Activated naive CD4-positive, alpha-beta T cell treated with anti-CD3 and anti-CD28 coated beads for 36 hours (primary cell): ENCODE results near the gene FOS. TPM values are rescaled to one million over a fixed set of nuclear protein-coding genes. Genes with fewer than 3 reads are reported as not detected.
"Not testable (repeated sequence)": the region's sequence is repeated elsewhere in the genome, so short reads cannot be mapped to it uniquely, and the experiment has no call there.

Experiments used
- CTCF ChIA-PET: fragments of 350-600 bp; sonication (Branson Sonifier 250); formaldehyde crosslinking; loops from one replicate; lab custom pipeline; 2021; ENCODE audit warnings: antibody characterized with exemption; lab: Charles Lee
- DNase-seq: peaks from one replicate; pipeline ENCODE4 v3.0.0-alpha.2; 2020
- H3K27ac Mint-ChIP-seq: one replicate; pipeline ENCODE4 v1.8.0; 2021; ENCODE audit warnings: mild to moderate bottlenecking, mixed read lengths
- H3K27me3 Mint-ChIP-seq: one replicate; pipeline ENCODE4 v1.8.0; 2021; ENCODE audit warnings: low read depth, mixed read lengths
- H3K36me3 Mint-ChIP-seq: one replicate; pipeline ENCODE4 v1.8.0; 2021; ENCODE audit warnings: low read depth, mixed read lengths
- H3K4me1 Mint-ChIP-seq: one replicate; pipeline ENCODE4 v1.8.0; 2021; ENCODE audit warnings: low read depth, mixed read lengths
- H3K4me3 Mint-ChIP-seq: one replicate; pipeline ENCODE4 v1.8.0; 2021; ENCODE audit warnings: mild to moderate bottlenecking, moderate library complexity, mixed read lengths
- H3K9me3 Mint-ChIP-seq: one replicate; pipeline ENCODE4 v1.8.0; 2021; ENCODE audit warnings: mixed read lengths
- intact Hi-C: fragments of 100-400 bp; cut with micrococcal nuclease; formaldehyde crosslinking; loops from one replicate; pipeline ENCODE4 v1.15.1; 2023
- total RNA-seq, 2 experiments: library from RNA; stranded (reverse); gene quantifications; one replicate each; pipeline ENCODE4 v1.2.3, GENCODE V29; 2021

FOS gene
- total RNA-seq: 10 to 100 TPM; 34.5 to 35.7 TPM

DNA sequence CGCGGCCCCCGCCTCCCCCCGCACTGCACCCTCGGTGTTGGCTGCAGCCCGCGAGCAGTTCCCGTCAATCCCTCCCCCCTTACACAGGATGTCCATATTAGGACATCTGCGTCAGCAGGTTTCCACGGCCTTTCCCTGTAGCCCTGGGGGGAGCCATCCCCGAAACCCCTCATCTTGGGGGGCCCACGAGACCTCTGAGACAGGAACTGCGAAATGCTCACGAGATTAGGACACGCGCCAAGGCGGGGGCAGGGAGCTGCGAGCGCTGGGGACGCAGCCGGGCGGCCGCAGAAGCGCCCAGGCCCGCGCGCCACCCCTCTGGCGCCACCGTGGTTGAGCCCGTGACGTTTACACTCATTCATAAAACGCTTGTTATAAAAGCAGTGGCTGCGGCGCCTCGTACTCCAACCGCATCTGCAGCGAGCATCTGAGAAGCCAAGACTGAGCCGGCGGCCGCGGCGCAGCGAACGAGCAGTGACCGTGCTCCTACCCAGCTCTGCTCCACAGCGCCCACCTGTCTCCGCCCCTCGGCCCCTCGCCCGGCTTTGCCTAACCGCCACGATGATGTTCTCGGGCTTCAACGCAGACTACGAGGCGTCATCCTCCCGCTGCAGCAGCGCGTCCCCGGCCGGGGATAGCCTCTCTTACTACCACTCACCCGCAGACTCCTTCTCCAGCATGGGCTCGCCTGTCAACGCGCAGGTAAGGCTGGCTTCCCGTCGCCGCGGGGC, at the start of gene FOS:
Gene FOS, plus strand, starts transcription at position 407 of the 731 bp plus-strand sequence. Its CDS starts 155 bp downstream, at position 562.
- peaks cover 29% of the 10 kb centered on the region for H3K4me1 Mint-ChIP-seq
- intact Hi-C loops: loop anchor here (1.0 kb wide), 5 partner anchors 16 to 102 kb away; partner anchors contain the start of gene TMED10
- H3K36me3 Mint-ChIP-seq: peaks cover 25% of the 10 kb centered on the region
- DNase-seq: peak; percentile 92
- H3K4me3 Mint-ChIP-seq: peak within 1 kb of the TSS; percentile 93
- CTCF ChIA-PET: no interaction called here
- H3K27me3 Mint-ChIP-seq: peaks cover 26% of the 10 kb centered on the region
- H3K27ac Mint-ChIP-seq: peak within 1 kb of the TSS; percentile 90
- no peaks in the 10 kb centered on the region for H3K9me3 Mint-ChIP-seq

DNA sequence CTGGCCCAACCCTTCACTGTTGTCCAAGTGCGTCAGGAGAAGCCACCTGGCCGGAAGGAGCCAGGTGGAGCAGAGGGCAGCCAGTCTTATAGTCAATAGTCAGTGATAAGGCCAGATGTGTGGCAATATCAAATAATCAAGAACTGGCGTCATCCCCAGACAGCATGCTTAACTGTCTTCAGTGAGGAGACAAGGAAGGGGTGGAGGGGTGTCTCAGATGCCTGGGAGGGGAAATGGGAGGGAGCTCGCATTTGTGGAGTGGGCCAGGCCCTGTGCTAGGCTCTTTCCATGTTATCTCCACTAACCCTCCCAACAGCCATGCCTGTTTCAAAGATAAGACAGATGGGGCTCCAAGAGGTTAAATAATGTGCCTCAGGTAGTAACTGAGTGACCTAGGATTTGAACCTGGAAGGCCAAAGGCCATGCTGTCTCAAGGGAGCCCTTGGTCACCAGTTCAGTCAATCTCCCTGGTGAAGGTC, 48.9 kb upstream of the FOS start:
- CTCF ChIA-PET: interaction anchor here (1.1 to 1.7 kb wide), 4 partner anchors 9 to 141 kb away, joined by 3 to 5 read pairs (median 4); no protein-coding TSS in a partner anchor
- H3K4me1 Mint-ChIP-seq: peaks cover 46% of the 10 kb centered on the region
- H3K9me3 Mint-ChIP-seq: no peaks in the 10 kb centered on the region

DNA sequence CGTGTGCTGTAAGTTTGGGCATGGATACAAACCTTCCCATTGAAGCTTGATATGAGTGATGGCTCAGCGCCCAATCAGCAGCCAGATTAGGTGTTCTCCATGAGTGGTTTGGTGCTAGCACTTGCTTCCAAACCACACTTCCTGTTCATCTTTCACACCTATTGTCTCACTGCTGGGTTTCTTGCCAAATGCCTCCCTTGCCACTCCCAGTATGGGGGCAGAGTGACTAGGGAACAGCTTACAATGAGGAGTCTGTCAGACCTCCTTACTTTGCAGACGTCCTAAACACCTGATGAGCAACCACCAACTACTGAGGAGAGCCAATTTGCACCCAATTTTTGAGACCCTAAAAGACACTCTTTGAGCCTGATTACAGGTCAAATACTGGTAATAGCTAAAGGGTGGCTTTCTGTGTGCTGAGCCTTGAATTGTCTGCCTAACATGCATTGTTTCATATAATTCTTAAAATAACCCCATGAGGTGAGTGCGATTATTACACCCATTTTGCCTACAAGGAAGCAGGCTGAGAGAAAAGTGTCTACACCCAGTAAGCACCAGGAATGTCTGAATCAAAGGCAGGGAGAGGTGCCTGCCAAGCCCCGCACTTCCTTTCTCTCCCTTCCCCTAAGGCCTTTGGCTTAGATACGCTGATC, 48.4 kb upstream of the FOS start:
- no peaks in the 10 kb centered on the region for H3K36me3 Mint-ChIP-seq
- DNase-seq: peak; percentile 81
- no peak overlapping the region for H3K27ac Mint-ChIP-seq
- no peak overlapping the region for H3K4me3 Mint-ChIP-seq
- intact Hi-C loops: loop anchor here (1.0 kb wide), 4 partner anchors 17 to 54 kb away; partner anchors contain the start of gene TMED10
- no peaks in the 10 kb centered on the region for H3K9me3 Mint-ChIP-seq
- no peaks in the 10 kb centered on the region for H3K27me3 Mint-ChIP-seq
- CTCF ChIA-PET: interaction anchor here (0.9 to 1.7 kb wide), 5 partner anchors 9 to 142 kb away, joined by 3 to 5 read pairs (median 4); no protein-coding TSS in a partner anchor
- H3K4me1 Mint-ChIP-seq: peaks cover 46% of the 10 kb centered on the region

More for the DNA sequence above, 48.9 kb upstream of the FOS start:
- intact Hi-C loops: loop anchor here (1.0 kb wide), 4 partner anchors 18 to 53 kb away; partner anchors contain the start of gene TMED10
- H3K27ac Mint-ChIP-seq: no peak overlapping the region
- H3K27me3 Mint-ChIP-seq: no peaks in the 10 kb centered on the region
- DNase-seq: no peak
- H3K36me3 Mint-ChIP-seq: no peaks in the 10 kb centered on the region
- H3K4me3 Mint-ChIP-seq: no peak overlapping the region

- H3K27me3 Mint-ChIP-seq: no peaks in the 10 kb centered on the region
- CTCF ChIA-PET: interaction anchor here (0.6 kb wide), 2 partner anchors 19 to 555 kb away, joined by 3 to 4 read pairs; no protein-coding TSS in a partner anchor
- intact Hi-C loops: no loop called here
- H3K4me3 Mint-ChIP-seq: no peak overlapping the region
- DNase-seq: no peak
- H3K9me3 Mint-ChIP-seq: no peaks in the 10 kb centered on the region
- no peak overlapping the region for H3K27ac Mint-ChIP-seq
- no peaks in the 10 kb centered on the region for H3K36me3 Mint-ChIP-seq
- peaks cover 46% of the 10 kb centered on the region for H3K4me1 Mint-ChIP-seq
Measured at GRCh38 chr14:75231320-75231719, 47.3 kb upstream of the FOS start.

DNA sequence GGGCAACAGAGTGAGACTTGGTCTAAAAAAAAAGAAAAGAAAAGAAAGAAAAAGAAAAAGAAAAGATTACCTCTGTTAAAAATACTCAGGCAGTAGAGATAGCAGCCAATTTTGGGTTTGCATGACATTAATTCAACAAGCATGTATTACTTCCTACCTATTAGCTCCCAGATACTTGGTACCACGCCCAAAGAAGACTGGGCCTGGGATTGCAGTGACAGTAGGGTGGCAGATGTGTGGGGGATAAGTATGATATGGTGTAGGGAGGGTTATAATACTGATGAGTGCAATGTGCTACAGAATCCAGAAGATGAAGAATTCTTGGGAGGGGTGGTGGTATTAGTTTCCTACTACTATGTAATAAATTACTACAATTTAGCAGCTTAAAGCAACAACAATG, 46.4 kb upstream of the FOS start:
- no peak for DNase-seq
- intact Hi-C loops: loop anchor here (1.0 kb wide), 1 partner anchor 64 kb away; no protein-coding TSS in a partner anchor
- Mint-ChIP-seq H3K9me3 (no peaks in the 10 kb centered on the region), H3K27ac (no peak overlapping the region), H3K36me3 (no peaks in the 10 kb centered on the region), H3K4me1 (peaks cover 42% of the 10 kb centered on the region), H3K4me3 (no peak overlapping the region), H3K27me3 (no peaks in the 10 kb centered on the region)
- CTCF ChIA-PET: interaction anchor here (0.5 to 1.2 kb wide), 4 partner anchors 23 to 749 kb away, joined by 3 to 4 read pairs (median 3); no protein-coding TSS in a partner anchor

GRCh38 chr14:75232597-75232996, 46.0 kb upstream of the FOS start:
- Mint-ChIP-seq H3K9me3 (no peaks in the 10 kb centered on the region), H3K36me3 (no peaks in the 10 kb centered on the region), H3K27me3 (no peaks in the 10 kb centered on the region), H3K4me3 (no peak overlapping the region), H3K27ac (no peak overlapping the region), H3K4me1 (peaks cover 42% of the 10 kb centered on the region)
- intact Hi-C loops: loop anchor here (1.0 kb wide), 1 partner anchor 64 kb away; no protein-coding TSS in a partner anchor
- peak; percentile 55 for DNase-seq
- CTCF ChIA-PET: interaction anchor here (0.5 to 1.2 kb wide), 3 partner anchors 24 to 748 kb away, joined by 3 to 4 read pairs (median 3); no protein-coding TSS in a partner anchor

DNA sequence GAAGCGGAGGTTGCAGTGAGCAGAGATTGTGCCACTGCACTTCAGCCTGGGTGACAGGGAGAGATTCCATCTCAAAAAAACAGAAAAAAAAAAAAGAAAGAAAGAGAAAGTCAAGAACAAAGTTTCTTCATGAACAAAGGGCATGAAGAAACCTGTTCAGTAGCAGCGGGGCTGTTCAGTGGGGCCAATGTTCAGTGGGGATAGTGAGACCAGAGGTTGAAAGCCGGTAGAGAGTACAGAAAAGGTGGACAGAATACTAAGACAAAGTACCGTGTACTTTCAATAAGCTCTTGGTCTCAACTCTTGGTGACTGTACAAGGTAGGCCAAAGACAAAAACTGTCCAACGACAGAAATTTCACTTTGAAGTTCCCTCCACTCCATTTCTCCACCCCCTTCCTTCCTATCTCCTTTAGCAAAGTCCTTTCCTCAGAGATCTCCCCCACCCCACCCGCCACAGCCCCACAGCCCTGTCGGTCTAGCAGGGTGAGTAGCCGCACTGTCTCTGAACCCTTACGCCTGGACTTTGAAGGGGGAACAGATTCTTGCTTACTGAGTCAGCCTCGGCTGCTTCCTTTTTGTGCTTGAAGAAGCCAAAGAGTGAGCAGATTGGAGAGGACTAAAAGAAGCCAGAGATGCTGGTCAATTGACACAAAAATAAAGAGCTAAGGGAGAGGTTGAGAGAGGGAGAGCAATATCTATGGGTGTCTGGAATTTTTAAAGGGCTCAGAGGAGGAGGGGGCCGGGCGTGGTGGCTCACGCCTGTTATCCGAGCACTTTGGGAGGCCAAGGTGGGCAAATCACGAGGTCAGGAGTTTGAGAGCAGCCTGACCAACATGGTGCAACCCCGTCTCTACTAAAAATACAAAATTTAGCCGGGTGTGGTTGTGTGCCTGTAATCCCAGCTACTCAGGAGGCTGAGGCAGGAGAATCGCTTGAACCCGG, 44.2 kb upstream of the FOS start:
- peaks cover 32% of the 10 kb centered on the region for H3K4me1 Mint-ChIP-seq
- no peak overlapping the region for H3K4me3 Mint-ChIP-seq
- no peaks in the 10 kb centered on the region for H3K27me3 Mint-ChIP-seq
- no peaks in the 10 kb centered on the region for H3K36me3 Mint-ChIP-seq
- intact Hi-C loops: no loop called here
- no peak for DNase-seq
- no peaks in the 10 kb centered on the region for H3K9me3 Mint-ChIP-seq
- CTCF ChIA-PET: interaction anchor here (0.5 to 1.4 kb wide), 2 partner anchors 51 to 92 kb away, joined by 3 to 5 read pairs; no protein-coding TSS in a partner anchor
- H3K27ac Mint-ChIP-seq: no peak overlapping the region

DNA sequence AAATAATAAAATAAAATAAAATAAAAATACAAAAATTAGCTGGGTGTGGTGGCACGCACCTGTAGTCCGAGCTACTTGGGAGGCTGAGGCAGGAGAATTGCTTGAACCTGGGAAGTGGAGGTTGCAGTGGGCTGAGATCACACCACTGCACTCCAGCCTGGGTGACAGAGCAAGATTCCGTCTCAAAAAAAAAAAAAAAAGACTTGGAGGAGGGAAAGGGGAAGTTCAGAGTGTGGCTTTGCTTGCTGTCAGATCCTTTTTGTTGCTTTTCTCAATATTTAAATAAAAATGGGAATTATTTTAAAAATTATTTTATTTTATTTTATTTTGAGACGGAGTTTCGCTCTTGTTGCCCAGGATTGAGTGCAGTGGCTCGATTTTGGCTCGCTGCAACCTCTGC, 43.4 kb upstream of the FOS start:
- intact Hi-C loops, H3K27me3 Mint-ChIP-seq, H3K9me3 Mint-ChIP-seq, H3K27ac Mint-ChIP-seq, H3K4me3 Mint-ChIP-seq, H3K36me3 Mint-ChIP-seq, DNase-seq: not testable (repeated sequence)
- peaks cover 25% of the 10 kb centered on the region for H3K4me1 Mint-ChIP-seq
- CTCF ChIA-PET: interaction anchor here (0.5 kb wide), 1 partner anchor 52 kb away, joined by 5 read pairs; no protein-coding TSS in a partner anchor

- intact Hi-C loops: no loop called here
- Mint-ChIP-seq H3K27ac (no peak overlapping the region), H3K4me3 (no peak overlapping the region), H3K27me3 (no peaks in the 10 kb centered on the region), H3K9me3 (no peaks in the 10 kb centered on the region), H3K36me3 (no peaks in the 10 kb centered on the region), H3K4me1 (peaks cover 13% of the 10 kb centered on the region)
- no peak for DNase-seq
- CTCF ChIA-PET: interaction anchor here (0.5 kb wide), 1 partner anchor 32 kb away, joined by 5 read pairs; no protein-coding TSS in a partner anchor
Measured at GRCh38 chr14:75236467-75236866, 42.2 kb upstream of the FOS start.

- no peak overlapping the region for H3K4me3 Mint-ChIP-seq
- no peak for DNase-seq
- H3K9me3 Mint-ChIP-seq: no peaks in the 10 kb centered on the region
- no peak overlapping the region for H3K27ac Mint-ChIP-seq
- intact Hi-C loops: no loop called here
- H3K4me1 Mint-ChIP-seq: peaks cover 13% of the 10 kb centered on the region
- CTCF ChIA-PET: no interaction called here
- H3K36me3 Mint-ChIP-seq: no peaks in the 10 kb centered on the region
- H3K27me3 Mint-ChIP-seq: no peaks in the 10 kb centered on the region
Measured at GRCh38 chr14:75236901-75237419, 41.7 kb upstream of the FOS start.
